Liver (tissue), 9 donors: ENCODE data around the gene BDKRB2. TPM values are rescaled to one million over a fixed set of nuclear protein-coding genes. Genes with fewer than 3 reads are reported as not detected.

Source experiments
- DNase-seq: peaks from one replicate; pipeline ENCODE4 v3.0.0-alpha.2; 2017; ENCODE audit warnings: low spot score
- H3K27ac ChIP-seq, 2 donors: one replicate each; pipeline ENCODE4 v1.7.0; 2013; ENCODE audit warnings: inconsistent platforms in 2 of 2, low read length in 2 of 2, control low read depth in 1 of 2, low read depth in 1 of 2, mild to moderate bottlenecking in 1 of 2
- H3K27me3 ChIP-seq, 4 donors: one replicate each; pipeline versions ENCODE4 v1.6.1 to v1.7.0; 2013; ENCODE audit warnings: low read length in 3 of 4, inconsistent platforms in 1 of 4, mild to moderate bottlenecking in 1 of 4, moderate library complexity in 1 of 4; ENCODE audit not compliant: control insufficient read depth in 4 of 4, insufficient read depth in 4 of 4
- H3K36me3 ChIP-seq, 4 donors: one replicate each; pipeline versions ENCODE4 v1.6.1 to v1.7.0; 2013; ENCODE audit warnings: low read length in 3 of 4, mild to moderate bottlenecking in 3 of 4, low read depth in 1 of 4, moderate library complexity in 1 of 4; ENCODE audit not compliant: control insufficient read depth in 4 of 4, insufficient read depth in 3 of 4
- H3K4me1 ChIP-seq, 4 donors: one replicate each; pipeline versions ENCODE4 v1.6.1 to v1.7.0; 2013; ENCODE audit warnings: low read length in 3 of 4, mild to moderate bottlenecking in 3 of 4, moderate library complexity in 1 of 4; ENCODE audit not compliant: control insufficient read depth in 4 of 4, insufficient read depth in 4 of 4
- H3K4me3 ChIP-seq, 3 donors: one replicate each; pipeline versions ENCODE4 v1.6.1 to v1.7.0; 2013; ENCODE audit warnings: low read length in 3 of 3, control low read depth in 1 of 3, low read depth in 1 of 3, mild to moderate bottlenecking in 1 of 3
- H3K9ac ChIP-seq, 2 donors: one replicate each; pipeline ENCODE4 v1.7.0; 2013; ENCODE audit warnings: low read length in 2 of 2, mild to moderate bottlenecking in 2 of 2, moderate library complexity in 2 of 2, control low read depth in 1 of 2, low read depth in 1 of 2
- H3K9me3 ChIP-seq, 4 donors: one replicate each; pipeline versions ENCODE4 v1.6.1 to v1.7.0; 2013; ENCODE audit warnings: low read length in 3 of 4; ENCODE audit not compliant: control insufficient read depth in 4 of 4
- CTCF ChIP-seq: fragments of 150-350 bp; IDR thresholded peaks from 2 replicates; pipeline ENCODE4 v1.5.1; 2017; ENCODE audit warnings: improper control_type of control experiment, low read depth, low read length; ENCODE audit not compliant: missing input control
- EGR1 ChIP-seq, 2 donors: IDR thresholded peaks; 2 replicates each; pipeline ENCODE4 v1.6.1; 2016 to 2018; ENCODE audit warnings: antibody characterized with exemption in 2 of 2, low read depth in 2 of 2
- FOXA1 ChIP-seq: IDR thresholded peaks from 2 replicates; pipeline ENCODE4 v1.6.1; 2016; ENCODE audit warnings: antibody characterized with exemption
- FOXA2 ChIP-seq: IDR thresholded peaks from 2 replicates; pipeline ENCODE4 v1.6.1; 2016; ENCODE audit warnings: antibody characterized with exemption
- HNF4A ChIP-seq, 2 donors: conservative IDR thresholded peaks; 2 replicates each; pipeline ENCODE4 v1.6.1; 2016; ENCODE audit warnings: antibody characterized with exemption in 2 of 2, mild to moderate bottlenecking in 2 of 2
- HNF4G ChIP-seq: IDR thresholded peaks from 2 replicates; pipeline ENCODE4 v1.6.1; 2016; ENCODE audit warnings: antibody characterized with exemption
- JUND ChIP-seq, 2 donors: IDR thresholded peaks; 2 replicates each; pipeline ENCODE4 v1.6.1; 2016; ENCODE audit warnings: antibody characterized with exemption in 2 of 2
- NR2F2 ChIP-seq: IDR thresholded peaks from 2 replicates; pipeline ENCODE4 v1.6.1; 2016; ENCODE audit warnings: antibody characterized with exemption
- RAD21 ChIP-seq, 2 donors: IDR thresholded peaks; 2 replicates each; pipeline ENCODE4 v1.6.1; 2016; ENCODE audit warnings: antibody characterized with exemption in 2 of 2, mild to moderate bottlenecking in 2 of 2
- RXRA ChIP-seq, 2 donors: IDR thresholded peaks; 2 replicates each; pipeline ENCODE4 v1.6.1; 2017 to 2018; ENCODE audit warnings: antibody characterized with exemption in 2 of 2, mild to moderate bottlenecking in 1 of 2
- SP1 ChIP-seq: IDR thresholded peaks from 2 replicates; pipeline ENCODE4 v1.6.1; 2018; ENCODE audit warnings: antibody characterized with exemption, mild to moderate bottlenecking
- YY1 ChIP-seq: IDR thresholded peaks from 2 replicates; pipeline ENCODE4 v1.6.1; 2016; ENCODE audit warnings: antibody characterized with exemption, mild to moderate bottlenecking
- ZBTB33 ChIP-seq: IDR thresholded peaks from 2 replicates; pipeline ENCODE4 v1.6.1; 2016; ENCODE audit warnings: antibody characterized with exemption
- WGBS: extraction: QIAGEN DNeasy Blood & Tissue Kit; methylation state at CpG from one replicate; pipeline ENCODE4 v1.1.7; 2013; 5-methylcytosine and 5-hydroxymethylcytosine counted together
- polyA plus RNA-seq, 2 donors: library from polyadenylated mRNA; stranded (reverse) in 1 of 2; unstranded in 1 of 2; fragments of 200-250 nt in 1 of 2; fragments of >200 nt in 1 of 2; fragmentation: Nextera tagmentation in 1 of 2; extraction: Ambion mirVana in 1 of 2; gene quantifications; one replicate each; pipeline versions ENCODE4 v1.2.1 to v1.2.3, GENCODE V29; 2013 to 2015
- total RNA-seq, 2 donors: library from RNA; depleted of rRNA; stranded (reverse); fragments of >200 nt; gene quantifications; one replicate each; pipeline ENCODE4 v1.2.3, GENCODE V29; 2014
- TF ChIP-seq, protein P1 (sequence below): IDR thresholded peaks from 2 replicates; pipeline ENCODE4 v1.6.1; 2016; ENCODE audit warnings: antibody characterized with exemption
- TF ChIP-seq, protein P2 (sequence below): IDR thresholded peaks from 2 replicates; pipeline ENCODE4 v1.6.1; 2016; ENCODE audit warnings: antibody characterized with exemption, mild to moderate bottlenecking
- donor health status: healthy.
- donor health status: healthy.
- donor health status: healthy.
- donor health status: healthy.
- donor health status: healthy.

Gene BDKRB2
- total and polyA plus RNA-seq, 4 donors = 0.10 to 0.25 (median 0.17) TPM

GRCh38 chr14:96257900-96258299 is 53.3 kb downstream of the BDKRB2 start:
- no peaks in the 10 kb centered on the region for H3K36me3 ChIP-seq
- no peak overlapping the region for H3K27ac ChIP-seq
- TF ChIP-seq YY1 (no peak), ZBTB33 (no peak), HNF4A (conservative IDR thresholded peaks at IDR 0.05) (no peak), RXRA (IDR thresholded peaks at IDR 0.05) (no peak), HNF4G (no peak), NR2F2 (no peak), SP1 (no peak), EGR1 (IDR thresholded peaks at IDR 0.05; ENCODE audit: low read depth in 2 of 2) (no peak), FOXA1 (no peak), JUND (IDR thresholded peaks at IDR 0.05) (no peak), RAD21 (IDR thresholded peaks at IDR 0.05) (no peak), FOXA2 (no peak)
- TF ChIP-seq, protein P1, sequence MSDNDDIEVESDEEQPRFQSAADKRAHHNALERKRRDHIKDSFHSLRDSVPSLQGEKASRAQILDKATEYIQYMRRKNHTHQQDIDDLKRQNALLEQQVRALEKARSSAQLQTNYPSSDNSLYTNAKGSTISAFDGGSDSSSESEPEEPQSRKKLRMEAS = no peak
- TF ChIP-seq, protein P2, sequence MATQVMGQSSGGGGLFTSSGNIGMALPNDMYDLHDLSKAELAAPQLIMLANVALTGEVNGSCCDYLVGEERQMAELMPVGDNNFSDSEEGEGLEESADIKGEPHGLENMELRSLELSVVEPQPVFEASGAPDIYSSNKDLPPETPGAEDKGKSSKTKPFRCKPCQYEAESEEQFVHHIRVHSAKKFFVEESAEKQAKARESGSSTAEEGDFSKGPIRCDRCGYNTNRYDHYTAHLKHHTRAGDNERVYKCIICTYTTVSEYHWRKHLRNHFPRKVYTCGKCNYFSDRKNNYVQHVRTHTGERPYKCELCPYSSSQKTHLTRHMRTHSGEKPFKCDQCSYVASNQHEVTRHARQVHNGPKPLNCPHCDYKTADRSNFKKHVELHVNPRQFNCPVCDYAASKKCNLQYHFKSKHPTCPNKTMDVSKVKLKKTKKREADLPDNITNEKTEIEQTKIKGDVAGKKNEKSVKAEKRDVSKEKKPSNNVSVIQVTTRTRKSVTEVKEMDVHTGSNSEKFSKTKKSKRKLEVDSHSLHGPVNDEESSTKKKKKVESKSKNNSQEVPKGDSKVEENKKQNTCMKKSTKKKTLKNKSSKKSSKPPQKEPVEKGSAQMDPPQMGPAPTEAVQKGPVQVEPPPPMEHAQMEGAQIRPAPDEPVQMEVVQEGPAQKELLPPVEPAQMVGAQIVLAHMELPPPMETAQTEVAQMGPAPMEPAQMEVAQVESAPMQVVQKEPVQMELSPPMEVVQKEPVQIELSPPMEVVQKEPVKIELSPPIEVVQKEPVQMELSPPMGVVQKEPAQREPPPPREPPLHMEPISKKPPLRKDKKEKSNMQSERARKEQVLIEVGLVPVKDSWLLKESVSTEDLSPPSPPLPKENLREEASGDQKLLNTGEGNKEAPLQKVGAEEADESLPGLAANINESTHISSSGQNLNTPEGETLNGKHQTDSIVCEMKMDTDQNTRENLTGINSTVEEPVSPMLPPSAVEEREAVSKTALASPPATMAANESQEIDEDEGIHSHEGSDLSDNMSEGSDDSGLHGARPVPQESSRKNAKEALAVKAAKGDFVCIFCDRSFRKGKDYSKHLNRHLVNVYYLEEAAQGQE = no peak
- DNase-seq = no peak
- peaks cover 0 to 3% (median 0%) of the 10 kb centered on the region in 4 donors for H3K27me3 ChIP-seq
- no peaks in the 10 kb centered on the region for H3K4me1 ChIP-seq
- no peaks in the 10 kb centered on the region for H3K9me3 ChIP-seq
- H3K9ac ChIP-seq = no peak overlapping the region
- no peak overlapping the region for H3K4me3 ChIP-seq

DNA sequence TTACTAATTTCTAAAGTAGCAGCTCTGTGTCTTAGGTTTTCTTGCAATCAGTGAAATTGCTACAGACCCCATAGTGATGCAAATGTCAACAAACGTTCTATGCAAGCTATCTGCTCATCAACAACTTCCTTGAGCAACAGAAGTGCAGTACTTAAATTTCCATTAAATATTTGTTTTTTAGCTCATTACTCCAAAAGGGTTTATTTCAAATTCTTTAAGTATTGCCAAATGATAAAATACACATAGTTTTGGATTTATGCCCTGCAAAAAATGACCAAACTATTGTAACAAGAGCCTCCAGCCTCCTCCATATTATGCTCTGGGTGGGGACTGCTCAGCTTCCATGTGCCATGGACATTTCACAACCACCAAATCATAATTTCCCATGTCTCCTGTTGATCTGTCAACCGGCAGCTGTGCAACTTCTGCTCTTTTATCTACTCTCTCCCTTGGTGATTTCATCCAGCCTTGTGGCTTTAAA is 55.7 kb downstream of the BDKRB2 start:
- no peak for DNase-seq
- 52% methylated on average over 2 of the region's 2 CpGs for WGBS

More for the DNA sequence above, 55.7 kb downstream of the BDKRB2 start:
- Histone ChIP-seq H3K36me3 (no peaks in the 10 kb centered on the region), H3K4me3 (no peak overlapping the region), H3K27me3 (no peaks in the 10 kb centered on the region), H3K4me1 (no peaks in the 10 kb centered on the region), H3K27ac (no peak overlapping the region), H3K9ac (no peak overlapping the region), H3K9me3 (no peaks in the 10 kb centered on the region)
- no peak for TF ChIP-seq CTCF
